Peyer's patch (tissue), 4 donors: ENCODE data around the gene EIF4B.

Experiments
- CTCF ChIP-seq, 6 experiments: fragments of 450-650 bp in 4 of 6; fragments of 200-600 bp in 2 of 6; sonication (generic) in 1 of 6; IDR thresholded peaks; one replicate each; pipeline ENCODE4 v1.5.1; 2017 to 2019; ENCODE audit warnings: antibody characterized with exemption in 6 of 6, mild to moderate bottlenecking in 3 of 6, moderate library complexity in 1 of 6
- POLR2A ChIP-seq, 2 donors: fragments of 450-650 bp; IDR thresholded peaks; one replicate each; pipeline ENCODE4 v1.5.1; 2017; ENCODE audit warnings: antibody characterized with exemption in 2 of 2, mild to moderate bottlenecking in 2 of 2, moderate library complexity in 2 of 2

GRCh38 chr12:53014709-53015108 lies 8.5 kb downstream of the EIF4B start:
- TF ChIP-seq CTCF (IDR thresholded peaks at IDR 0.05) (no peak), POLR2A (IDR thresholded peaks at IDR 0.05) (no peak)
